Karpas-422 (cell line): ENCODE measurements around the gene FBXO42. TPM values are rescaled to one million over a fixed set of nuclear protein-coding genes. Genes with fewer than 3 reads are reported as not detected.

ENCODE experiments used
- DNase-seq: peaks from one replicate; pipeline ENCODE4 v3.0.0-alpha.2; 2015
- H2AFZ ChIP-seq: fragments of 200-600 bp; sonication (generic); 2 replicates; pipeline ENCODE4 v1.6.1; 2014; ENCODE audit warnings: antibody characterized with exemption, low read length, mixed read lengths
- H3K27ac ChIP-seq: fragments of 200-600 bp; sonication (generic); 2 replicates; pipeline ENCODE4 v1.5.1; 2014; ENCODE audit warnings: mild to moderate bottlenecking, low read length, moderate library complexity
- H3K27me3 ChIP-seq: fragments of 200-600 bp; sonication (generic); 2 replicates; pipeline ENCODE4 v1.6.1; 2014; ENCODE audit warnings: low read length, mixed read lengths
- H3K36me3 ChIP-seq: fragments of 200-600 bp; sonication (generic); 2 replicates; pipeline ENCODE4 v1.6.1; 2014; ENCODE audit warnings: low read length, mixed read lengths; ENCODE audit not compliant: insufficient read depth
- H3K4me1 ChIP-seq: fragments of 200-600 bp; sonication (generic); 2 replicates; pipeline ENCODE4 v1.6.1; 2014; ENCODE audit warnings: mild to moderate bottlenecking, low read length, mixed read lengths
- H3K4me2 ChIP-seq: fragments of 200-600 bp; sonication (generic); 2 replicates; pipeline ENCODE4 v1.6.1; 2014; ENCODE audit warnings: low read length, low read depth, mild to moderate bottlenecking; ENCODE audit not compliant: poor library complexity, severe bottlenecking
- H3K4me3 ChIP-seq: fragments of 200-600 bp; sonication (generic); 2 replicates; pipeline ENCODE4 v1.5.1; 2014; ENCODE audit warnings: mild to moderate bottlenecking, antibody characterized with exemption, low read length, mixed read lengths
- H3K79me2 ChIP-seq: fragments of 200-600 bp; sonication (generic); 2 replicates; pipeline ENCODE4 v1.6.1; 2014; ENCODE audit warnings: mild to moderate bottlenecking, low read length, mixed read lengths
- H3K9ac ChIP-seq: fragments of 200-600 bp; sonication (generic); 2 replicates; pipeline ENCODE4 v1.6.0; 2014; ENCODE audit warnings: low read length
- H3K9me2 ChIP-seq: fragments of 200-600 bp; sonication (generic), shearing (Covaris generic); replicated peaks from 2 replicates; pipeline ENCODE4 v1.6.0; 2014; ENCODE audit warnings: mild to moderate bottlenecking, low read length, moderate library complexity; ENCODE audit not compliant: insufficient read depth
- H3K9me3 ChIP-seq: fragments of 300-700, 200-600 bp; sonication (generic); 2 replicates; pipeline ENCODE4 v1.6.1; 2014; ENCODE audit warnings: low read length, mixed read lengths
- H4K20me1 ChIP-seq: fragments of 200-600 bp; sonication (generic); 2 replicates; pipeline ENCODE4 v1.6.1; 2014; ENCODE audit warnings: mild to moderate bottlenecking, antibody characterized with exemption, low read length, low read depth; ENCODE audit not compliant: insufficient read depth
- total RNA-seq: library from RNA; depleted of rRNA; stranded (reverse); fragments of >200 nt; shearing (Covaris generic); gene quantifications from 2 replicates; pipeline ENCODE4 v1.2.3, GENCODE V29; 2014; ENCODE audit warnings: low replicate concordance

The FBXO42 gene
- total RNA-seq, 1 experiment from 2014 or later, result 31.7 TPM

GRCh38 chr1:16298653-16299052, 53.6 kb downstream of the FBXO42 start:
- Histone ChIP-seq H3K4me2 (no peak overlapping the region), H3K36me3 (peaks cover 21% of the 10 kb centered on the region), H3K27me3 (no peaks in the 10 kb centered on the region), H3K27ac (no peak overlapping the region), H2AFZ (no peak overlapping the region), H3K9ac (no peak overlapping the region), H4K20me1 (no peaks in the 10 kb centered on the region), H3K9me3 (no peaks in the 10 kb centered on the region), H3K9me2 (no peaks in the 10 kb centered on the region), H3K4me3 (no peak overlapping the region), H3K4me1 (no peaks in the 10 kb centered on the region), H3K79me2 (peaks cover 33% of the 10 kb centered on the region)
- no peak for DNase-seq

- Histone ChIP-seq H3K4me2 (no peak overlapping the region), H3K9me2 (no peaks in the 10 kb centered on the region), H3K27ac (no peak overlapping the region), H2AFZ (no peak overlapping the region), H3K36me3 (peaks cover 22% of the 10 kb centered on the region), H3K4me1 (no peaks in the 10 kb centered on the region), H3K4me3 (no peak overlapping the region), H4K20me1 (no peaks in the 10 kb centered on the region), H3K9me3 (no peaks in the 10 kb centered on the region), H3K79me2 (peaks cover 43% of the 10 kb centered on the region), H3K27me3 (no peaks in the 10 kb centered on the region), H3K9ac (no peak overlapping the region)
- DNase-seq, result no peak
Measured at GRCh38 chr1:16296643-16297042, 55.6 kb downstream of the FBXO42 start.

DNA sequence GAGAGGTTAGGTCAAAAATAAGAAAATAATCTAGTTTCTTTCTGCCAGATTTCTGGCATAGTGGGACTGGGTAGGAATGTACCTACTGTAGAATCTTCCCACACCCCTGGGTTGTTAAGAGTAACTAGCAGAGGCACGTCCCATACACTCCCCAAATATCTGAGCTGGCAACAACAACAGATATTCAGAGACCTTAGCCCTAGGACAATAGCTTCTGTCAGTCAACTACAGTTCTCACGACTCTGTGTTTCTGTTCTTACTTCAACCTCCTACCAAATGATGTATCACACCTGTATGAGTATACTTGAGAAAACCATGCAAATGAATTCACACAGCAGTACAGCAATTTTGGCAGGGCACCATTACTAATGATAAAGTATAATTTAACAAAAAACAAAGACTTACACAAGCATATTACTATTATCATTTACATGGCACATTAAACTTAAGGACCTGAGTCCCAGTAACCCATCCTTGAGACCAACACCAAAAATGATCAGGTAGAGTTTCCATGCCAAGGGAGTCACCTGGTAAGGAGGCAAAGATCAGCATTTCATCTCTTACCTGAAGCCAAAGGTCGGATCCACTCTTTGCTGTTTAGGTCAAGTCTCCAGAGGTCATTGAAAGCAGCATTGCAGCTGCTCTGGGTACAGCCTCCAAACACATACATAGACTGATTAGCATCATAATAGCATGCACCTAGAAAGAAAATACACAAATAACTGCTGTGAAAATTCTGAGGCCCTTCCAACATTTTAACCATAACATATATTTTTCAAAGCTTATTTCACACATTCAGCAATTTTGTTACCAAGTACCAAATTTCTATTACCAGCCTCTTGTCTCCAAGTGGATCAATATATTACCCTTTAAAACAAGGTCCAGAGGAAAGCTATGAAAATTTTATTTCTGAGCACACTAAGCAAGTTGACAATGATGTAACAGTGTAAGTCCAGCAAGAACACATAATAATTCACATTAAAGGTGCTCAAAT, 57.8 kb downstream of the FBXO42 start:
- H2AFZ ChIP-seq, result no peak overlapping the region
- H4K20me1 ChIP-seq, result no peaks in the 10 kb centered on the region
- no peaks in the 10 kb centered on the region for H3K9me2 ChIP-seq
- no peak overlapping the region for H3K4me2 ChIP-seq
- no peak overlapping the region for H3K4me3 ChIP-seq
- no peak for DNase-seq
- no peaks in the 10 kb centered on the region for H3K9me3 ChIP-seq
- no peak overlapping the region for H3K27ac ChIP-seq
- H3K4me1 ChIP-seq, result no peaks in the 10 kb centered on the region
- peaks cover 44% of the 10 kb centered on the region for H3K79me2 ChIP-seq
- H3K36me3 ChIP-seq, result peaks cover 21% of the 10 kb centered on the region
- no peaks in the 10 kb centered on the region for H3K27me3 ChIP-seq
- no peak overlapping the region for H3K9ac ChIP-seq

GRCh38 chr1:16293538-16293937, 58.7 kb downstream of the FBXO42 start:
- Histone ChIP-seq H3K9me2 (no peaks in the 10 kb centered on the region), H3K4me2 (no peak overlapping the region), H3K9ac (no peak overlapping the region), H3K79me2 (peaks cover 54% of the 10 kb centered on the region), H3K4me1 (no peaks in the 10 kb centered on the region), H3K4me3 (no peak overlapping the region), H3K9me3 (no peaks in the 10 kb centered on the region), H3K27me3 (no peaks in the 10 kb centered on the region), H3K36me3 (peaks cover 30% of the 10 kb centered on the region), H3K27ac (no peak overlapping the region), H2AFZ (no peak overlapping the region), H4K20me1 (no peaks in the 10 kb centered on the region)
- DNase-seq, result no peak

DNA sequence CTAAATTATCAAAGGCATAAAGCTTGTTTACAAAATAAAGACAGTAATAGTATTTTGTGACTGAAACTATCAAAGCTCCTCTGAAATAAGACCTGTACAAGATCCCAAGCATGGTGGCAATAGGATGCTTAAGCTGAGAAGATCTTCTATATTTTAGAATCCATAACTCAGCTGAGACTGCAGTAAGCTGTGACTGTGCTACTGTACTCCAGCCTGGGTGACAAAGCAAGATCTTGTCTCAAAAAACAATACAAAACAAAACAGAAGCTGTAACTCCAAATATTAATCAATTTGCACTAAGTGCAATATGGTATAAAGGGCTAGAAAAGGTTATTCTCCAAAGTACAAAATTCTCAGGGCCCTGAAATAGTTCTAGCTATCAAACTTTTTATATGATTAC, 59.5 kb downstream of the FBXO42 start:
- Histone ChIP-seq H3K27ac (no peak overlapping the region), H3K9me3 (no peaks in the 10 kb centered on the region), H2AFZ (no peak overlapping the region), H3K4me1 (no peaks in the 10 kb centered on the region), H3K9me2 (no peaks in the 10 kb centered on the region), H3K36me3 (peaks cover 30% of the 10 kb centered on the region), H3K27me3 (no peaks in the 10 kb centered on the region), H4K20me1 (no peaks in the 10 kb centered on the region), H3K4me3 (no peak overlapping the region), H3K4me2 (no peak overlapping the region), H3K9ac (no peak overlapping the region), H3K79me2 (peaks cover 55% of the 10 kb centered on the region)
- no peak for DNase-seq

DNA sequence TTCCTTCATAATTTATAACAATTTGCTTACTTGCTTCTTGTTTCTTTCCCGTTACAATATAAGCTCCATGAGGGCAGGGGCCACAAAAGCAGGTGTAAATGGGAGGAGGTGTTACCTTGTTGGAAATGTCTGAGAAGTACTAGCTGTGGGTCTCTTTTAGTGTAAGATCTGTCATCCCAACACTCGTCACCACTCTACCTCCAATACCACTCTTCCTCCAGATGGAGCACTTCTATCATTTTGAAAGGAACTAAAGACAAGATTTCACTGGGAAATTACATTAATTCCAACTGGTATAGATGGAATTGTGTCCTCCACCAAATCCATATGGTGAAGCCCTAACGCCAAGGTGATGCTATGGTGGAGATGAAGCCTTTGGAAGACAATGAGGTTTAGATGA, 62.3 kb downstream of the FBXO42 start:
- H2AFZ ChIP-seq, result no peak overlapping the region
- peaks cover 25% of the 10 kb centered on the region; the same call in 1 of the 2 replicates for H3K36me3 ChIP-seq
- H3K9me3 ChIP-seq, result no peaks in the 10 kb centered on the region
- no peaks in the 10 kb centered on the region for H3K27me3 ChIP-seq
- no peak overlapping the region for H3K4me2 ChIP-seq
- no peaks in the 10 kb centered on the region for H3K4me1 ChIP-seq
- H3K4me3 ChIP-seq, result no peak overlapping the region
- no peak for DNase-seq
- no peak overlapping the region for H3K27ac ChIP-seq
- no peaks in the 10 kb centered on the region for H3K9me2 ChIP-seq
- H3K79me2 ChIP-seq, result peaks cover 60% of the 10 kb centered on the region
- H4K20me1 ChIP-seq, result no peaks in the 10 kb centered on the region
- H3K9ac ChIP-seq, result no peak overlapping the region

- Histone ChIP-seq H2AFZ (no peak overlapping the region), H3K9me3 (no peaks in the 10 kb centered on the region), H3K79me2 (peaks cover 54% of the 10 kb centered on the region), H3K4me3 (no peak overlapping the region), H4K20me1 (no peaks in the 10 kb centered on the region), H3K27me3 (no peaks in the 10 kb centered on the region), H3K4me1 (no peaks in the 10 kb centered on the region), H3K9me2 (no peaks in the 10 kb centered on the region), H3K9ac (no peak overlapping the region), H3K36me3 (peaks cover 13% of the 10 kb centered on the region; the same call in 1 of the 2 replicates), H3K4me2 (no peak overlapping the region), H3K27ac (no peak overlapping the region)
- DNase-seq, result no peak
Measured at GRCh38 chr1:16286122-16286521, 66.2 kb downstream of the FBXO42 start.

GRCh38 chr1:16281765-16282164, 70.5 kb downstream of the FBXO42 start:
- Histone ChIP-seq H3K9me3 (no peaks in the 10 kb centered on the region), H4K20me1 (no peaks in the 10 kb centered on the region), H3K27ac (no peak overlapping the region), H3K36me3 (no peaks in the 10 kb centered on the region), H3K9ac (no peak overlapping the region), H2AFZ (no peak overlapping the region), H3K4me3 (no peak overlapping the region), H3K9me2 (no peaks in the 10 kb centered on the region), H3K4me2 (no peak overlapping the region), H3K27me3 (no peaks in the 10 kb centered on the region), H3K4me1 (no peaks in the 10 kb centered on the region), H3K79me2 (peaks cover 36% of the 10 kb centered on the region)
- no peak for DNase-seq
